Activated B cell treated with CpG ODN at 0.5 μM for 24 hours (primary cell): ENCODE results near the gene SIMC1. TPM values are rescaled to one million over a fixed set of nuclear protein-coding genes. Genes with fewer than 3 reads are reported as not detected.

ENCODE experiments used
- ATAC-seq: fragments of 200-7000 bp; cut with Tn5 transposase; one replicate; pipeline ENCODE4 v1.10.0; 2021; ENCODE audit warnings: low read depth, mild to moderate bottlenecking, moderate library complexity
- CTCF ChIA-PET: fragments of 350-600 bp; sonication (Branson Sonifier 250); formaldehyde crosslinking; loops from one replicate; lab custom pipeline; 2021; ENCODE audit warnings: antibody characterized with exemption; lab: Charles Lee
- POLR2A ChIA-PET: fragments of 350-600 bp; sonication (Branson Sonifier 250); formaldehyde crosslinking; loops from one replicate; lab custom pipeline; 2021; ENCODE audit warnings: antibody characterized with exemption; lab: Charles Lee
- DNase-seq: peaks from one replicate; pipeline ENCODE4 v3.0.0; 2022
- H3K27ac Mint-ChIP-seq: one replicate; pipeline ENCODE4 v1.8.0; 2020; ENCODE audit warnings: mixed read lengths
- H3K27me3 Mint-ChIP-seq: one replicate; pipeline ENCODE4 v1.8.0; 2021; ENCODE audit warnings: mixed read lengths
- H3K36me3 Mint-ChIP-seq: one replicate; pipeline ENCODE4 v1.8.0; 2021; ENCODE audit warnings: low read depth, mixed read lengths
- H3K4me1 Mint-ChIP-seq: one replicate; pipeline ENCODE4 v1.8.0; 2021; ENCODE audit warnings: mixed read lengths
- H3K4me3 Mint-ChIP-seq: one replicate; pipeline ENCODE4 v1.8.0; 2020; ENCODE audit warnings: mild to moderate bottlenecking, mixed read lengths
- H3K9me3 Mint-ChIP-seq: one replicate; pipeline ENCODE4 v1.8.0; 2020; ENCODE audit warnings: mixed read lengths
- intact Hi-C: fragments of 100-400 bp; cut with micrococcal nuclease; formaldehyde crosslinking; loops from one replicate; pipeline ENCODE4 v1.15.1; 2024
- total RNA-seq: library from RNA; stranded (reverse); gene quantifications from 2 replicates; pipeline ENCODE4 v1.2.3, GENCODE V29; 2022
- TF ChIP-seq, protein P1 (sequence below): fragments of 200-600 bp; IDR thresholded peaks from one replicate; pipeline ENCODE4 v1.8.0; 2022; ENCODE audit warnings: antibody characterized with exemption, mild to moderate bottlenecking

Gene SIMC1
- total RNA-seq, 1 donor from 2014 or later: 35.3 TPM

GRCh38 chr5:176320577-176320976, 82.4 kb downstream of the SIMC1 start:
- ATAC-seq (no peak), DNase-seq (no peak)
- TF ChIP-seq, protein P1, sequence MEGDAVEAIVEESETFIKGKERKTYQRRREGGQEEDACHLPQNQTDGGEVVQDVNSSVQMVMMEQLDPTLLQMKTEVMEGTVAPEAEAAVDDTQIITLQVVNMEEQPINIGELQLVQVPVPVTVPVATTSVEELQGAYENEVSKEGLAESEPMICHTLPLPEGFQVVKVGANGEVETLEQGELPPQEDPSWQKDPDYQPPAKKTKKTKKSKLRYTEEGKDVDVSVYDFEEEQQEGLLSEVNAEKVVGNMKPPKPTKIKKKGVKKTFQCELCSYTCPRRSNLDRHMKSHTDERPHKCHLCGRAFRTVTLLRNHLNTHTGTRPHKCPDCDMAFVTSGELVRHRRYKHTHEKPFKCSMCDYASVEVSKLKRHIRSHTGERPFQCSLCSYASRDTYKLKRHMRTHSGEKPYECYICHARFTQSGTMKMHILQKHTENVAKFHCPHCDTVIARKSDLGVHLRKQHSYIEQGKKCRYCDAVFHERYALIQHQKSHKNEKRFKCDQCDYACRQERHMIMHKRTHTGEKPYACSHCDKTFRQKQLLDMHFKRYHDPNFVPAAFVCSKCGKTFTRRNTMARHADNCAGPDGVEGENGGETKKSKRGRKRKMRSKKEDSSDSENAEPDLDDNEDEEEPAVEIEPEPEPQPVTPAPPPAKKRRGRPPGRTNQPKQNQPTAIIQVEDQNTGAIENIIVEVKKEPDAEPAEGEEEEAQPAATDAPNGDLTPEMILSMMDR: no peak
- intact Hi-C loops: no loop called here
- Mint-ChIP-seq H3K4me3 (no peak overlapping the region), H3K36me3 (peaks cover 56% of the 10 kb centered on the region), H3K4me1 (no peaks in the 10 kb centered on the region), H3K27ac (no peak overlapping the region), H3K9me3 (no peaks in the 10 kb centered on the region), H3K27me3 (no peaks in the 10 kb centered on the region)
- CTCF ChIA-PET: no interaction called here
- POLR2A ChIA-PET: no interaction called here

DNA sequence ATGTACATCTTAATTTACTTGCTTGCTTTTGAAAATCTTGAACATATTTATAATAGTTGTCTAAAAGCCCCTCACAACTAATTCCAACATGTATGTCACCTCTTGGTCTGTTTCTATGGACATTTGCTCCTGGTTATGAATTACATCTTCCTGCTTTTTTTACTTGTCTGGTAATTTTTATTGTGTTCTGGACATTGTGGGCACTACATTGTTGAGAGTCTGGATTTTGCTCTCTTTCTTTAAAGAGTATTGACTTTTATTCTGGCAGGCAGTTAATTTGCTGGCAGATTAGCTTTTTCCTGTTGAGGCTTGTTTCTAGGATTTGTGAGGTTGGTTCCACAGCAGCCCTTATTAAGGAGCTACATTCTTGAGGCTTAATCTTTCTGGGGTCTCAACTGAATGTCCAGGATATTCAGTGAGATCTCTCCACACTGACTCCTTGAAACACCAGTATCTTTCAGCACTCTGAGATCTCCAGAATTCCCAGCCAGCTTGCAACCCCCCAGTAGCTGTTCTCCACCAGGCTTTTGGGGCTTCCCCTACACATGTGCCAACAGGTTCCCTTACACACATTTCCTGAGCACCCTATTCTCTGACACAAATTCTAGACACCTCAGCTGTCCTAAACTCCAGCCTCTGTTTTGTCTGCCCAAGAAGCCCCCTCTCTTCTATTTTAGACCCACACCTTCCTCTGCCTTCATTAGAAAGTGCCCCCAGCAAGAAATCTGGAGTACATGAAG, 96.0 kb downstream of the SIMC1 start:
- intact Hi-C loops: no loop called here
- ChIA-PET POLR2A (no interaction called here), CTCF (no interaction called here)
- Mint-ChIP-seq H3K27me3 (no peaks in the 10 kb centered on the region), H3K9me3 (peaks cover 2% of the 10 kb centered on the region), H3K4me3 (no peak overlapping the region), H3K36me3 (peaks cover 45% of the 10 kb centered on the region), H3K27ac (no peak overlapping the region), H3K4me1 (no peaks in the 10 kb centered on the region)
- ATAC-seq (no peak), DNase-seq (no peak)
- TF ChIP-seq, protein P1: no peak

GRCh38 chr5:176337913-176338312, 99.7 kb downstream of the SIMC1 start:
- no peaks in the 10 kb centered on the region for H3K27me3 Mint-ChIP-seq
- ATAC-seq (no peak), DNase-seq (no peak)
- TF ChIP-seq, protein P1: no peak
- no peak overlapping the region for H3K27ac Mint-ChIP-seq
- ChIA-PET CTCF (no interaction called here), POLR2A (no interaction called here)
- intact Hi-C loops: no loop called here
- H3K9me3 Mint-ChIP-seq: peaks cover 2% of the 10 kb centered on the region
- H3K36me3 Mint-ChIP-seq: peaks cover 60% of the 10 kb centered on the region
- no peaks in the 10 kb centered on the region for H3K4me1 Mint-ChIP-seq
- no peak overlapping the region for H3K4me3 Mint-ChIP-seq

DNA sequence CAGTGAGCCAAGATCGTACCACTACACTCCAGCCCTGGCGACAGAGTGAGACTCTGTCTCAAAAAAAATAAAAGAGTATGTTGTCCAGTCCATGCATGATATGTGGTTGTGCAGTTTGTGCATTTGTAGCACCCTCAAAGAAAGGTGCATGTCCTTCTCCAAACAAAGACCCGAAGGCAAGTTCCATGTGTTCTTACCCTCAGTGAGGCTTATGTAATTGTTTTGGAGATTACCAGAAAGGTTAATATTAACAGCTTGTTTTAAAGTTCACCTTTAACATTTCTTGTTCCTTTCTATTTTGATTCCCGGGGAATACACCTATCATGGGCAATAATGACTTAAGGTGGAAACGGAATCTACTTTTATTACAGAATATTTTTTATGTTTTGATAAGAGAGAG, 101.1 kb downstream of the SIMC1 start:
- TF ChIP-seq, protein P1: no peak
- no peak for DNase-seq
- Mint-ChIP-seq H3K4me3 (no peak overlapping the region), H3K36me3 (peaks cover 60% of the 10 kb centered on the region), H3K9me3 (no peaks in the 10 kb centered on the region), H3K4me1 (no peaks in the 10 kb centered on the region), H3K27me3 (no peaks in the 10 kb centered on the region), H3K27ac (no peak overlapping the region)
- ChIA-PET POLR2A (no interaction called here), CTCF (no interaction called here)
- intact Hi-C loops: no loop called here
- no peak for ATAC-seq

DNA sequence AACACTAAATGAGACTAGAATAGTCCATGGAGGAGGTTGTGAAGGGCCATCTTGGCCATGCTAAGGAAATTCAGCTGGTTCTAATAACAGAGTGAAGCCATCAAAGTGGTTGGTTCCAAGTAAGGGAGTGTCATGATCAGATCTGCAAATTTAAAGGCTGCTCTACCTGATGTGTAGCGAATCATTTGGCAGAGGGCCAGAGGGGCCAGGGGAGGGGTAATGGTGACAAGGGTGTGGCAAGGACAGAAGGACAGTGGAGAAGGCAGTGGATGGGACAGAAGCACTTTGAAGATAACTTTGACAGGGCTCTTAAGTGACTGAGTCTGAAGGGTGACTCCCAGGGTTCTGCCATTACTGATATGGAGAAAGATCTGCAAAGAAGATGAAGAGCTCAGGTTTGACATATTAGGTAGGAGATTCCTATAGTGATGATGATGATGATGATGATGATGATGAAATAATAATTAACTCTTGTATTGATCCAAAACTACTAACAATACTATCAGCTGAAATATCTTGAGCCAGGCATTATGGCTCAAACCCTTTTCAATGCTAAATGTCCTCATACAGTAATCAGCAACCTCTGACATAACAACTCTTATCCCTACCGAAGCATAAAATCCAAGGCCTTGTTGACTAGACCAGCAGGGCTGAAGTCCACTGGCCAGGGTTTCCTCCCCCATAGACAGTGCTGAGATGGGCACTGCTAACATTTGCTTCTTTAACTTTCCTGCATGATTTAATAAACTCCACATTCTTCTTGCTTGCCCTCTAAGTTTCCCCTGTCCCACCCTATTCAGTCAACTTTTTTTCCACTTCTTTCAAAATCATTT, 103.3 kb downstream of the SIMC1 start:
- Mint-ChIP-seq H3K4me1 (no peaks in the 10 kb centered on the region), H3K9me3 (no peaks in the 10 kb centered on the region), H3K36me3 (peaks cover 75% of the 10 kb centered on the region), H3K27me3 (no peaks in the 10 kb centered on the region), H3K4me3 (no peak overlapping the region), H3K27ac (no peak overlapping the region)
- ChIA-PET POLR2A (no interaction called here), CTCF (no interaction called here)
- ATAC-seq: no peak
- DNase-seq: no peak
- TF ChIP-seq, protein P1: no peak
- intact Hi-C loops: no loop called here
